Transverse colon (tissue), 4 donors: Measurements from ENCODE around the gene TMEM19.

Experiments
- EP300 ChIP-seq: sonication (generic); formaldehyde crosslinking; IDR thresholded peaks from one replicate; pipeline ENCODE4 v1.6.1; 2017; ENCODE audit warnings: antibody characterized with exemption, low read depth
- POLR2A ChIP-seq: fragments of 450-650 bp; IDR thresholded peaks from one replicate; pipeline ENCODE4 v1.6.1; 2016; ENCODE audit warnings: antibody characterized with exemption, mild to moderate bottlenecking, moderate library complexity
- POLR2AphosphoS5 ChIP-seq, 3 donors: sonication (generic); formaldehyde crosslinking; IDR thresholded peaks; one replicate each; pipeline ENCODE4 v1.6.1; 2016; ENCODE audit warnings: antibody characterized with exemption in 3 of 3
- TF ChIP-seq, protein P1 (sequence below), 5 experiments: fragments of 200-600 bp in 3 of 5; fragments of 450-650 bp in 2 of 5; sonication (generic) in 3 of 5; IDR thresholded peaks; 1 replicate in 2 of 5; 2 replicates in 3 of 5; pipeline ENCODE4 v1.5.1; 2016 to 2017; ENCODE audit warnings: antibody characterized with exemption in 5 of 5, inconsistent platforms in 3 of 5, mild to moderate bottlenecking in 2 of 5, moderate library complexity in 1 of 5

DNA sequence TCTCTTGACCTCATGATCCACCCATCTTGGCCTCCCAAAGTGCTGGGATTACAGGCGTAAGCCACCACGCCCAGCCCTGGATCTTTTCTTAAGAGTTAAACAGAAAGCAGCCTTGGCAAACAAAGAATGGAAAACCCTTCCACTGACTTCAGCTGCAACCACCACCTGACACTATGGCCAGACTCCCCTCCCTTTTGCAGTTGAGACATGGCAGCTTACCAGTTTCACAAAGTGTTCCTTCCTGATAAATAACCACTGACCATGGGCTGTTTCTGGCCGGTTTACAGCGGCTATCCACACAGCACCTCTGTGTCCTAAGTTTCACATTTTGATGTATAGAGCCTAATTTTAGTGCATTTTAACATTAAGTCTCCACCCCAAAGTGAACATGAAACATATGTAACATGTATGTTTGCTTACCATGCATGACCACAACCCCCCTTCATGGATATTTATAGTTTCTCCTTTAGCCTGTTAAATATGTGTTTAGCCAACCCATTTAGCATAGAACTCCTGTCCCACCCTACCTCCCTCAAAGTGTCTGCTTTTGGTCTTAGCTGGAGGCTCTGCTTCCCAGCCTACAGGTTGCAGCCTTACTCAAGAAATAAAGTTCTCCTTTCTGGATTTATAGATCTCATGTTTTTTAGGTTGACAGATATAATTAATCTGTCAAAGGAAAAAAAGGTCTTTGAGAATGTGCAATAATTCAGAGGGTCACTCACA lies 36.1 kb downstream of the TMEM19 start:
- TF ChIP-seq, protein P1, sequence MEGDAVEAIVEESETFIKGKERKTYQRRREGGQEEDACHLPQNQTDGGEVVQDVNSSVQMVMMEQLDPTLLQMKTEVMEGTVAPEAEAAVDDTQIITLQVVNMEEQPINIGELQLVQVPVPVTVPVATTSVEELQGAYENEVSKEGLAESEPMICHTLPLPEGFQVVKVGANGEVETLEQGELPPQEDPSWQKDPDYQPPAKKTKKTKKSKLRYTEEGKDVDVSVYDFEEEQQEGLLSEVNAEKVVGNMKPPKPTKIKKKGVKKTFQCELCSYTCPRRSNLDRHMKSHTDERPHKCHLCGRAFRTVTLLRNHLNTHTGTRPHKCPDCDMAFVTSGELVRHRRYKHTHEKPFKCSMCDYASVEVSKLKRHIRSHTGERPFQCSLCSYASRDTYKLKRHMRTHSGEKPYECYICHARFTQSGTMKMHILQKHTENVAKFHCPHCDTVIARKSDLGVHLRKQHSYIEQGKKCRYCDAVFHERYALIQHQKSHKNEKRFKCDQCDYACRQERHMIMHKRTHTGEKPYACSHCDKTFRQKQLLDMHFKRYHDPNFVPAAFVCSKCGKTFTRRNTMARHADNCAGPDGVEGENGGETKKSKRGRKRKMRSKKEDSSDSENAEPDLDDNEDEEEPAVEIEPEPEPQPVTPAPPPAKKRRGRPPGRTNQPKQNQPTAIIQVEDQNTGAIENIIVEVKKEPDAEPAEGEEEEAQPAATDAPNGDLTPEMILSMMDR (IDR thresholded peaks at IDR 0.05) = no peak
- TF ChIP-seq POLR2A (no peak), EP300 (no peak), POLR2AphosphoS5 (IDR thresholded peaks at IDR 0.05) (no peak)
